Transverse colon (tissue), 4 donors: Measurements from ENCODE around the gene ATP9A. TPM values are rescaled to one million over a fixed set of nuclear protein-coding genes. Genes with fewer than 3 reads are reported as not detected.
A peak's percentile ranks its signal among the peaks of the same experiment; 100 is the strongest.

Experiments
- DNase-seq: peaks from one replicate; pipeline ENCODE4 v3.0.0-alpha.2; 2019
- H3K27ac ChIP-seq, 4 donors: fragments of 200-600 bp; sonication (generic); 2 replicates each; pipeline ENCODE4 v1.5.1; 2016 to 2018; ENCODE audit warnings: inconsistent platforms in 4 of 4
- H3K27me3 ChIP-seq: fragments of 200-600 bp; sonication (generic); 2 replicates; pipeline ENCODE4 v1.5.1; 2017; ENCODE audit warnings: inconsistent platforms
- H3K36me3 ChIP-seq, 4 donors: fragments of 200-600 bp; sonication (generic); 2 replicates each; pipeline ENCODE4 v1.5.1; 2017 to 2019; ENCODE audit warnings: inconsistent platforms in 4 of 4
- H3K4me1 ChIP-seq, 4 donors: fragments of 200-600 bp; sonication (generic); 2 replicates each; pipeline ENCODE4 v1.5.1; 2017 to 2020; ENCODE audit warnings: inconsistent platforms in 4 of 4
- H3K4me3 ChIP-seq, 4 donors: fragments of 200-600 bp; sonication (generic); 1 replicate in 1 of 4; 2 replicates in 3 of 4; pipeline versions ENCODE4 v1.5.1 to v1.6.1; 2017 to 2019; ENCODE audit warnings: inconsistent platforms in 4 of 4
- H3K9me3 ChIP-seq, 2 donors: fragments of 200-600 bp; sonication (generic); 2 replicates each; pipeline ENCODE4 v1.5.1; 2017 to 2019; ENCODE audit warnings: inconsistent platforms in 2 of 2
- CTCF ChIP-seq, 5 experiments: fragments of 200-600 bp in 3 of 5; fragments of 450-650 bp in 2 of 5; sonication (generic) in 3 of 5; IDR thresholded peaks; 1 replicate in 2 of 5; 2 replicates in 3 of 5; pipeline ENCODE4 v1.5.1; 2016 to 2017; ENCODE audit warnings: antibody characterized with exemption in 5 of 5, inconsistent platforms in 3 of 5, mild to moderate bottlenecking in 2 of 5, moderate library complexity in 1 of 5
- EP300 ChIP-seq: sonication (generic); formaldehyde crosslinking; IDR thresholded peaks from one replicate; pipeline ENCODE4 v1.6.1; 2017; ENCODE audit warnings: antibody characterized with exemption, low read depth
- POLR2A ChIP-seq: fragments of 450-650 bp; IDR thresholded peaks from one replicate; pipeline ENCODE4 v1.6.1; 2016; ENCODE audit warnings: antibody characterized with exemption, mild to moderate bottlenecking, moderate library complexity
- POLR2AphosphoS5 ChIP-seq, 3 donors: sonication (generic); formaldehyde crosslinking; IDR thresholded peaks; one replicate each; pipeline ENCODE4 v1.6.1; 2016; ENCODE audit warnings: antibody characterized with exemption in 3 of 3
- WGBS, 2 donors: methylation state at CpG; one replicate each; pipeline ENCODE4 v1.1.5; 2018; ENCODE audit warnings: low coverage in 1 of 2; 5-methylcytosine and 5-hydroxymethylcytosine counted together
- in situ Hi-C, 4 donors: fragments of 200-750 bp; cut with MboI; loops; one replicate each; pipeline versions ENCODE4 v1.15.0 to v1.15.1; 2017; ENCODE audit warnings: low sequenced_read_pairs in 3 of 4, low pct_ligation_motif_present in 1 of 4, low pct_unique_long_range_greater_than_20kb in 1 of 4
- intact Hi-C: fragments of 100-400 bp; cut with DNase I; formaldehyde crosslinking; loops from one replicate; pipeline ENCODE4 v1.15.1; 2023; ENCODE audit warnings: low total_unique reads
- total RNA-seq, 4 donors: library from RNA; depleted of rRNA; stranded (reverse); fragments of >200 nt; gene quantifications; one replicate each; pipeline ENCODE4 v1.1.0, GENCODE V29; 2016

The ATP9A gene
- total RNA-seq, 4 donors from 2014 or later = 66.3 to 93.0 (median 78.9) TPM

- peak overlapping the region; percentile 31 to 51 (median 38) for H3K4me3 ChIP-seq
- TF ChIP-seq EP300 (peak; percentile 11), POLR2AphosphoS5 (IDR thresholded peaks at IDR 0.05) (peak; percentile 83 to 95 (median 87)), CTCF (IDR thresholded peaks at IDR 0.05) (peak in 1 of 5 experiments; percentile 16), POLR2A (peak; percentile 82)
- H3K36me3 ChIP-seq = no peaks in the 10 kb centered on the region
- DNase-seq = peak; percentile 71
- 4% methylated on average over 74 of the region's 76 CpGs; no CpG with 5 or more reads in 1 of the 2 donors for WGBS, 2 donors
- H3K27me3 ChIP-seq = peaks cover 66% of the 10 kb centered on the region
- peaks cover 10 to 49% (median 31%) of the 10 kb centered on the region in 4 donors for H3K4me1 ChIP-seq
- in situ Hi-C loops = no loop called here
- H3K27ac ChIP-seq = peak overlapping the region; percentile 84 to 89 (median 86)
- intact Hi-C loops = loop anchor here (10.0 kb wide), 1 partner anchor 118 kb away; no protein-coding TSS in a partner anchor
- H3K9me3 ChIP-seq = no peaks in the 10 kb centered on the region
Observed at GRCh38 chr20:51562332-51563173, 205.6 kb downstream of the ATP9A start.

DNA sequence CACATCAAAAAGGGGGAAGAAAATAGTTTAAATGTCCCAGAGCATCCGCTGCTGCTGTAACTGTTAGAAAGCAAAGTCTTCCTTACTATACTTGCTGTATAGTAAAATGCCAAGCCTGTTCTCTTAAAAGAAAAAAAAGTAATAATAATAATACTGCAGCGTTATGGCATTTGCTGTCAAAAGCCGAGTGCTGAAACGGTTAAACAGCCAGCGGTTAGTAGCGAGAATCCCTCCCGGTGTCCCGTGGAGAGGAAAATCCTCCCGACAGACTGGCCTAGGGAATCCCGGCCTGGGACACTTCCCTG, 206.2 kb downstream of the ATP9A start:
- intact Hi-C loops = loop anchor here (10.0 kb wide), 1 partner anchor 117 kb away; no protein-coding TSS in a partner anchor
- Histone ChIP-seq H3K36me3 (no peaks in the 10 kb centered on the region), H3K27ac (peak overlapping the region; percentile 84 to 89 (median 86)), H3K9me3 (no peaks in the 10 kb centered on the region), H3K27me3 (peaks cover 66% of the 10 kb centered on the region), H3K4me3 (peak overlapping the region; percentile 31 to 51 (median 38)), H3K4me1 (peaks cover 10 to 49% (median 31%) of the 10 kb centered on the region in 4 donors)
- in situ Hi-C loops = no loop called here
- no peak for DNase-seq
- WGBS, 2 donors = 4 to 6% methylated on average over 5 to 10 of the region's 10 CpGs
- TF ChIP-seq EP300 (no peak), POLR2A (no peak), POLR2AphosphoS5 (IDR thresholded peaks at IDR 0.05) (no peak), CTCF (IDR thresholded peaks at IDR 0.05) (no peak)

DNA sequence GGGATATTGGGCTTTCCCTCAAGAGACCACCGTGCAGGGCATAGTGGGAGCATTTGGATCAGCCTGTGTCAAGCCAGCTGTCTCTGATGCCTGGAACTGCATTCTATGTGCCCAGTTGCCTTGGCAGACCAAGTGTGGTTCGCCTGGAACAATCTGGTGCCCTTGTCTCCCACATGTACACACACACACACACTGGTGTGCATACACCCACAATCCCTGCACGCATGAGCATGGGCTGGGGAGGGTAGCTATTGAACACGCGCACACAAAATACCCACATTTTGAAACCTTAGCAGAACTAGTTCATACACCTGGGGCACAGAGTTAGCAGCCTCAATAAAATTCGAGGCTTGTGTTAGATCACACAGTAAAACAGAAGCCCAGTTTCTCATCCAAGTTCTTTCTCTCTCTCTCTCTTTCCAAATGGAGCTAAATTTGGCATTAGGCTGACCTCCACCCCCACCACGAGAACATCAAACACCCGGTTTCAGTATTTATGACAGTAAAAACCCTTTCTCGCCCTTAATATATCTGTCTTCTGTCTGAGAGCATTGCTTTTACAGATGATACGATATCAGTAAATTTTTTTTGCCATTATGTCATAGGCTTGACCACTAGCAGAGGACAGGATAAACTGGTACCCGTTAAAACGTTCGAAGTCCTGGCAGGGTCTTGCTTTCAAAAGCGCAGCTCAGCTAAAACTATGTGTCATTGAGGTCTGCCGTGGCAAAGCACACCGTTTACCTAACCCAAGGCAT, 207.5 kb downstream of the ATP9A start:
- Histone ChIP-seq H3K4me3 (peak overlapping the region in 2 of 4 donors; percentile 8 to 51), H3K4me1 (peaks cover 10 to 42% (median 31%) of the 10 kb centered on the region in 4 donors), H3K9me3 (no peaks in the 10 kb centered on the region), H3K27me3 (peaks cover 64% of the 10 kb centered on the region), H3K27ac (peak overlapping the region in 2 of 4 donors; percentile 84 to 86), H3K36me3 (no peaks in the 10 kb centered on the region)
- in situ Hi-C loops = no loop called here
- TF ChIP-seq EP300 (no peak), POLR2A (no peak), POLR2AphosphoS5 (IDR thresholded peaks at IDR 0.05) (no peak), CTCF (IDR thresholded peaks at IDR 0.05) (no peak)
- intact Hi-C loops = loop anchor here (10.0 kb wide), 1 partner anchor 116 kb away; no protein-coding TSS in a partner anchor
- no peak for DNase-seq
- 20 to 21% methylated on average over 11 to 16 of the region's 16 CpGs for WGBS, 2 donors

GRCh38 chr20:51560042-51560441, 208.1 kb downstream of the ATP9A start:
- intact Hi-C loops (loop anchor here (10.0 kb wide), 1 partner anchor 115 kb away; no protein-coding TSS in a partner anchor), in situ Hi-C loops (no loop called here)
- peaks cover 59% of the 10 kb centered on the region for H3K27me3 ChIP-seq
- DNase-seq = no peak
- H3K27ac ChIP-seq = peak overlapping the region in 1 of 4 donors; percentile 84
- no peak overlapping the region for H3K4me3 ChIP-seq
- 62 to 91% methylated on average over 1 of the region's 1 CpG for WGBS, 2 donors
- H3K36me3 ChIP-seq = no peaks in the 10 kb centered on the region
- TF ChIP-seq POLR2AphosphoS5 (IDR thresholded peaks at IDR 0.05) (no peak), POLR2A (no peak), EP300 (no peak), CTCF (IDR thresholded peaks at IDR 0.05) (no peak)
- peaks cover 10 to 38% (median 30%) of the 10 kb centered on the region in 4 donors for H3K4me1 ChIP-seq
- no peaks in the 10 kb centered on the region for H3K9me3 ChIP-seq
